MCF 10A (cell line): ENCODE measurements around the gene HCK. TPM values are rescaled to one million over a fixed set of nuclear protein-coding genes. Genes with fewer than 3 reads are reported as not detected.

Experiments
- BruUV-seq: library from RNA; stranded (reverse); fragments of 400-500 nt; replicated peaks from 2 replicates; lab custom pipeline; 2021; lab: Mats Ljungman, UMichigan
- CTCF ChIA-PET: fragments of 300-600 bp; sonication (Branson Sonifier 250); formaldehyde crosslinking; extraction: SDS; loops from one replicate; lab custom pipeline; 2021; ENCODE audit warnings: antibody characterized with exemption, inconsistent platforms; lab: Yijun Ruan, JAX
- POLR2A ChIA-PET: fragments of 300-600, 350-650 bp; sonication (Branson Sonifier 250); formaldehyde crosslinking; extraction: SDS; loops from one replicate; lab custom pipeline; 2020; ENCODE audit warnings: antibody characterized with exemption, inconsistent platforms; lab: Yijun Ruan, JAX
- DNase-seq: peaks from one replicate; pipeline ENCODE4 v3.0.0-alpha.2; 2018; ENCODE audit not compliant: unreplicated experiment
- H3K27ac Mint-ChIP-seq: one replicate; pipeline ENCODE4 v1.8.0; 2022; ENCODE audit warnings: mild to moderate bottlenecking, low read depth, mixed read lengths; ENCODE audit not compliant: unreplicated experiment
- H3K27me3 Mint-ChIP-seq: one replicate; pipeline ENCODE4 v1.8.0; 2022; ENCODE audit warnings: mixed read lengths; ENCODE audit not compliant: insufficient read depth, unreplicated experiment
- H3K36me3 Mint-ChIP-seq: one replicate; pipeline ENCODE4 v1.8.0; 2022; ENCODE audit warnings: mild to moderate bottlenecking, moderate library complexity, mixed read lengths; ENCODE audit not compliant: insufficient read depth, unreplicated experiment
- H3K4me1 Mint-ChIP-seq: one replicate; pipeline ENCODE4 v1.8.0; 2022; ENCODE audit warnings: mixed read lengths; ENCODE audit not compliant: insufficient read depth, unreplicated experiment
- H3K4me3 Mint-ChIP-seq: one replicate; pipeline ENCODE4 v1.8.0; 2022; ENCODE audit warnings: mild to moderate bottlenecking, moderate library complexity, mixed read lengths; ENCODE audit not compliant: unreplicated experiment
- H3K9me3 Mint-ChIP-seq: one replicate; pipeline ENCODE4 v1.8.0; 2022; ENCODE audit warnings: mixed read lengths; ENCODE audit not compliant: unreplicated experiment
- intact Hi-C: fragments of 100-400 bp; cut with micrococcal nuclease; formaldehyde crosslinking; loops from 2 replicates; pipeline ENCODE4 v1.14.1; 2022
- total RNA-seq: library from RNA; stranded (reverse); gene quantifications from 2 replicates; pipeline ENCODE4 v1.2.3, GENCODE V29; 2022
- TF ChIP-seq, protein P1 (sequence below): fragments of 200-600 bp; IDR thresholded peaks from one replicate; pipeline ENCODE4 v1.8.0; 2022; ENCODE audit warnings: antibody characterized with exemption, mild to moderate bottlenecking; ENCODE audit not compliant: unreplicated experiment

Gene HCK
- total RNA-seq, 1 experiment from 2014 or later: not detected

DNA sequence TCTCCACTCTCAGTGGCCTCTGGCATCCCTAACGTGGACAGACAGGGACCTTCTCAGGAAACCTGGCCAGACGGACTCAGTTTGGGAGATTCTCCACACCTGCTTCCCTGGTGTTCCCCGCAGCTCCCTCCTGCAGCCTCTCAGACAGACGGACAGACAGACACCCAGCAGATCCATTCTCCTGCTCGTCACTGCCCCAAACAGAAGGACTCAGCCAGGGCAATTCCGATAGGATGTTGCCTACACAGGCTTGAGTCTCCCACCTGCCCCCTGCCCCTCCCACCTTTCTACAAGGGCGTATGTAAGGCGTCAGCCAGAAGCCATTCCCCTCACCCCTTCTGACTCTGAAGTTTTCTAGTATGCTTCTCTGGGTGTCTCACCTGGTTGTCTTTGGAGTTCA is 41.4 kb upstream of the HCK start:
- Mint-ChIP-seq H3K9me3 (no peaks in the 10 kb centered on the region), H3K4me1 (no peaks in the 10 kb centered on the region), H3K4me3 (no peak overlapping the region), H3K27me3 (peaks cover 44% of the 10 kb centered on the region), H3K36me3 (no peaks in the 10 kb centered on the region), H3K27ac (no peak overlapping the region)
- ChIA-PET POLR2A (no interaction called here), CTCF (interaction anchor here (0.7 kb wide), 1 partner anchor 20 kb away, joined by 3 read pairs; no protein-coding TSS in a partner anchor)
- TF ChIP-seq, protein P1, sequence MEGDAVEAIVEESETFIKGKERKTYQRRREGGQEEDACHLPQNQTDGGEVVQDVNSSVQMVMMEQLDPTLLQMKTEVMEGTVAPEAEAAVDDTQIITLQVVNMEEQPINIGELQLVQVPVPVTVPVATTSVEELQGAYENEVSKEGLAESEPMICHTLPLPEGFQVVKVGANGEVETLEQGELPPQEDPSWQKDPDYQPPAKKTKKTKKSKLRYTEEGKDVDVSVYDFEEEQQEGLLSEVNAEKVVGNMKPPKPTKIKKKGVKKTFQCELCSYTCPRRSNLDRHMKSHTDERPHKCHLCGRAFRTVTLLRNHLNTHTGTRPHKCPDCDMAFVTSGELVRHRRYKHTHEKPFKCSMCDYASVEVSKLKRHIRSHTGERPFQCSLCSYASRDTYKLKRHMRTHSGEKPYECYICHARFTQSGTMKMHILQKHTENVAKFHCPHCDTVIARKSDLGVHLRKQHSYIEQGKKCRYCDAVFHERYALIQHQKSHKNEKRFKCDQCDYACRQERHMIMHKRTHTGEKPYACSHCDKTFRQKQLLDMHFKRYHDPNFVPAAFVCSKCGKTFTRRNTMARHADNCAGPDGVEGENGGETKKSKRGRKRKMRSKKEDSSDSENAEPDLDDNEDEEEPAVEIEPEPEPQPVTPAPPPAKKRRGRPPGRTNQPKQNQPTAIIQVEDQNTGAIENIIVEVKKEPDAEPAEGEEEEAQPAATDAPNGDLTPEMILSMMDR: no peak
- no peak for DNase-seq
- no TSS peak for BruUV-seq
- intact Hi-C loops: no loop called here

DNA sequence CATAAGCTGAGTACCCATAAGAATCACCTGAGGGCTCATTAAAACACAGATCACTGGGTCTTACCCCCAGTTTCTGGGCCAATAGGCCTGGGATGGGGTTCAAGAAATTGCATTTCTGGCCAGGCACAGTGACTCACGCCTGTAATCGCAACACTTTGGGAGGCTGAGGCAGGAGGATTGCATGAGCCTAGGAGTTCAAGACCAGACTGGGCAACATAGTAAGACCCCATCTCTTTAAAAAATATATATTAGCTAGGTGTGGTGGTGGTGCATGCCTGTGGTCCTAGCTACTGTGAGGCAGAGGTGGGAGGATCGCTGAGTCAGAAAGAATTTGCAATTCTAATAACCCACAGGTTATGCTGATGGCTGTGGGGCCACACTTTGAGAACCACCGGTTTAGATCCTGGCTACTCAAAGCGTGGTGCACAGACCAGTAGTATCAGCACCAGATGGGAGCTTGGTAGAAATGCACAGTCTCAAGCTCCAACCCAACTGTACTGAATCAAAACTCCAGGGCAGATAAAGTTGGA is 39.8 kb upstream of the HCK start:
- intact Hi-C loops: no loop called here
- Mint-ChIP-seq H3K9me3 (no peaks in the 10 kb centered on the region), H3K36me3 (no peaks in the 10 kb centered on the region), H3K27me3 (peaks cover 45% of the 10 kb centered on the region), H3K4me3 (no peak overlapping the region), H3K4me1 (no peaks in the 10 kb centered on the region), H3K27ac (no peak overlapping the region)
- TF ChIP-seq, protein P1: no peak
- POLR2A ChIA-PET: interaction anchor here (1.0 to 1.3 kb wide), 3 partner anchors 10 to 429 kb away, joined by 3 read pairs; no protein-coding TSS in a partner anchor
- CTCF ChIA-PET: interaction anchor here (0.6 to 2.4 kb wide), 6 partner anchors 18 to 190 kb away, joined by 3 to 13 read pairs (median 5); no protein-coding TSS in a partner anchor
- DNase-seq: no peak
- no TSS peak for BruUV-seq

DNA sequence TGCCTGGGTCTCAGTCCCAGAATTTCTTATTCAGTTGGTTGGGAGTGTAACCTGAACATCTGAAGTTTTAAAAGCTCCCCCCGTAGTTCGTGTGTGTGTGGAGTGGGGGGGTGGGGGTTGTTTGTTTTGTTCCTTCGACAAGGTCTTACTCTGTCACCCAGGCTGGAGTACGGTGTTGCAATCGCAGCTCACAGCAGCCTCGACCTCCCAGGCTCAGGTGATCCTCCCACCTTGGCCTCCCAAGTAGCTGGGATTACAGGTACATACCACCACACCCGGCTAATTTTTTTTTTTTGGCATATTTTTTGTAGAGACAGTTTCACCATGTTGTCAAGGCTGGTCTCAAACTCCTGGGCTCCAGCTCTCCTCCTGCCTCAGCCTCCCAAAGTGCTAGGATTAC is 38.7 kb upstream of the HCK start:
- no peaks in the 10 kb centered on the region for H3K36me3 Mint-ChIP-seq
- intact Hi-C loops: no loop called here
- H3K27ac Mint-ChIP-seq: no peak overlapping the region
- H3K27me3 Mint-ChIP-seq: peaks cover 45% of the 10 kb centered on the region
- DNase-seq: no peak
- ChIA-PET CTCF (interaction anchor here (0.6 to 2.4 kb wide), 8 partner anchors 18 to 1119 kb away, joined by 3 to 13 read pairs (median 4); no protein-coding TSS in a partner anchor), POLR2A (interaction anchor here (0.6 to 1.3 kb wide), 4 partner anchors 8 to 428 kb away, joined by 3 read pairs; no protein-coding TSS in a partner anchor)
- TF ChIP-seq, protein P1: no peak
- H3K4me3 Mint-ChIP-seq: no peak overlapping the region
- BruUV-seq: no TSS peak
- H3K9me3 Mint-ChIP-seq: no peaks in the 10 kb centered on the region
- H3K4me1 Mint-ChIP-seq: no peaks in the 10 kb centered on the region

DNA sequence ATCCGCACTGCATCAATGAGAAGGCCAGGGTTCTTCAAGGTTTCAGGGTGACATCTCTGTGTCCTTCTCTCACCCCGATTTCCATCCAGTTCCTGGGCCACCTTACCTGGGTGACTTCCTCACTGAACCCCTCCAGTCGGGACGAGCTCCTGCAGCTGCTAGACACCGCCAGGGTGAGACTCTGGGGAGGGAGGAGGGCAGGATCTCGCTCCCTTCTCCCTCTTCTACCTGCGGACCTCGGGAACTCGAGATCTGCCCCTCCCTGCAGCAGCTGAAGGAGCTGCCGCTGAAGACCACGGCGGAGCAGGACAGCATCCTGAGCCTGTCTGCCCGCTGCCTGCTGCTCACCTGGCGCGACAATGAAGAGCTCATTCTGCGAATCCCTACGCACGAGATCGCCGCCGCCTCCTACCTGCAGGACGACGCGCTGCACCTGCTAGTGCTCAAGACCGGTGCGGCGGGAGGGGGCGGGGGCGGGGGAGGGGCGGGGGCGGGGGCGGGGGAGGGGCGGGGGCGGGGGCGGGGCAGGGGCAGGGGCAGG is 34.3 kb upstream of the HCK start:
- no peaks in the 10 kb centered on the region for H3K4me1 Mint-ChIP-seq
- H3K27ac Mint-ChIP-seq: no peak overlapping the region
- peak overlapping the region; percentile 75 for H3K4me3 Mint-ChIP-seq
- ChIA-PET CTCF (interaction anchor here (0.6 to 2.6 kb wide), 15 partner anchors 8 to 414 kb away, joined by 3 to 15 read pairs (median 4); no protein-coding TSS in a partner anchor), POLR2A (no interaction called here)
- DNase-seq: peak; percentile 41
- H3K27me3 Mint-ChIP-seq: peaks cover 84% of the 10 kb centered on the region
- BruUV-seq: no TSS peak
- TF ChIP-seq, protein P1: no peak
- intact Hi-C loops: no loop called here
- no peaks in the 10 kb centered on the region for H3K9me3 Mint-ChIP-seq
- H3K36me3 Mint-ChIP-seq: no peaks in the 10 kb centered on the region
